CD4-positive, alpha-beta T cell treated with Interleukin-15 for 1 hour (primary cell): ENCODE measurements around the gene TRPC4AP.
"Not testable (repeated sequence)": the region's sequence is repeated elsewhere in the genome, so short reads cannot be mapped to it uniquely, and the experiment has no call there.

Source experiments
- DNase-seq: peaks from one replicate; pipeline ENCODE4 v3.0.0-alpha.2; 2020

TRPC4AP gene

GRCh38 chr20:35093267-35093884 lies 769 bp upstream of the TRPC4AP start:
- DNase-seq: no peak

- DNase-seq: no peak
Observed at GRCh38 chr20:35091816-35092523, 637 bp downstream of the TRPC4AP start.

- no peak for DNase-seq
Observed at GRCh38 chr20:35088231-35089145, 4.1 kb downstream of the TRPC4AP start.

GRCh38 chr20:35087791-35088190 lies 4.8 kb downstream of the TRPC4AP start:
- DNase-seq: no peak

GRCh38 chr20:35087355-35087754 lies 5.3 kb downstream of the TRPC4AP start:
- DNase-seq: no peak

- DNase-seq: no peak
Observed at GRCh38 chr20:35085477-35086225, 7.0 kb downstream of the TRPC4AP start.

GRCh38 chr20:35084998-35085397 lies 7.6 kb downstream of the TRPC4AP start:
- DNase-seq: no peak

- DNase-seq: not testable (repeated sequence)
Observed at GRCh38 chr20:35080348-35080642, 12.3 kb downstream of the TRPC4AP start.

GRCh38 chr20:35079472-35080347 lies 12.9 kb downstream of the TRPC4AP start:
- DNase-seq: no peak

GRCh38 chr20:35077872-35078271 lies 14.7 kb downstream of the TRPC4AP start:
- DNase-seq: no peak

GRCh38 chr20:35077341-35077740 lies 15.3 kb downstream of the TRPC4AP start:
- no peak for DNase-seq

GRCh38 chr20:35071436-35072153 lies 21.0 kb downstream of the TRPC4AP start:
- not testable (repeated sequence) for DNase-seq

- DNase-seq: no peak
Observed at GRCh38 chr20:35066194-35066593, 26.4 kb downstream of the TRPC4AP start.

GRCh38 chr20:35065181-35065580 lies 27.4 kb downstream of the TRPC4AP start:
- DNase-seq: no peak

- no peak for DNase-seq
Observed at GRCh38 chr20:35063168-35063567, 29.4 kb downstream of the TRPC4AP start.

- DNase-seq: no peak
Observed at GRCh38 chr20:35062478-35062877, 30.1 kb downstream of the TRPC4AP start.

- no peak for DNase-seq
Observed at GRCh38 chr20:35060168-35060567, 32.4 kb downstream of the TRPC4AP start.

- no peak for DNase-seq
Observed at GRCh38 chr20:35059612-35060011, 33.0 kb downstream of the TRPC4AP start.

GRCh38 chr20:35059110-35059509 lies 33.5 kb downstream of the TRPC4AP start:
- DNase-seq: no peak

GRCh38 chr20:35055445-35056276 lies 36.9 kb downstream of the TRPC4AP start:
- no peak for DNase-seq
